GM03348 (cell line): Measurements from ENCODE around the gene SPOCK3.
"Not testable (repeated sequence)": the region's sequence is repeated elsewhere in the genome, so short reads cannot be mapped to it uniquely, and the experiment has no call there.

ENCODE experiments used
- DNase-seq: peaks from one replicate; pipeline ENCODE4 v3.0.0; 2012; ENCODE audit warnings: low spot score

SPOCK3 gene

DNA sequence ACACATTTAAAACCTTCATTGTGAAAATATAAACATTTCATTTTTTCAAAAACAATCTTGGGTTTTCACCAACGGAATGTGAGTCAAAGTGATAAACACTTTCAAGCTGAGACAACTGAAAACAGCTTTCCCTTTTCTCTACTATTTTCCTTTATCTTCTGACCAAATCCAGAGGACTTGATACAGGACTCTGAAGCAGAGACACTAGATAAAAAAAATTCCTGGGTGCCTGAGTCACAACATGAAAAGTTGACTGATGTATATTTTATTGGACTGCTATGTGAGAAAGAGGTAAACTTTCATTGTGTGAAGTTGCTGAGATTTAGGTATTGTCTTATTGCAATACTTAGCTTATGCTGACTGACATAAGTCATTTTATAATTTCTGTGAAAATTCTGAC is 411.2 kb downstream of the SPOCK3 start:
- DNase-seq = no peak

DNA sequence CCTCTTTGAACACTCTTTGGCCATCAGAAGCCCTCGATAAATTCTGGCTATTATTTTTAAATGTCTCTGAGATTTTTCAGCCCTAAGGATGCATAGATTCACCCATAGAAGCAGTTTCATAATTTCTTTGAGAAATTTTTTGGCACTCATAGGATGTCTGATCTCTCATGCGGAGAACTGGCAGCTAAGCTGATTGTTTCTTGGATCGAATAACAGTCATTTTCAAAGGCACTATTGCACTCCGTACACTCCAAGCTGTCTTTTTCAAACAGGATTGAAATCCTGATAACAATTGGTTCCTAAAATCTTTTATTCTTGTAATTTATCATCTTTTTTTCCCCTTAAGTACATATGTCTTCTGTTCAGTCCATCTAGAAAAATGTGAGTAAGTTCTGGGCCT is 411.9 kb downstream of the SPOCK3 start:
- no peak for DNase-seq

- no peak for DNase-seq
These were observed 417.4 kb downstream of the SPOCK3 start for GRCh38 chr4:166816890-166817289.

- DNase-seq = no peak
These were observed 425.9 kb downstream of the SPOCK3 start for GRCh38 chr4:166808380-166808779.

- no peak for DNase-seq
These were observed 431.9 kb downstream of the SPOCK3 start for GRCh38 chr4:166802346-166802745.

DNA sequence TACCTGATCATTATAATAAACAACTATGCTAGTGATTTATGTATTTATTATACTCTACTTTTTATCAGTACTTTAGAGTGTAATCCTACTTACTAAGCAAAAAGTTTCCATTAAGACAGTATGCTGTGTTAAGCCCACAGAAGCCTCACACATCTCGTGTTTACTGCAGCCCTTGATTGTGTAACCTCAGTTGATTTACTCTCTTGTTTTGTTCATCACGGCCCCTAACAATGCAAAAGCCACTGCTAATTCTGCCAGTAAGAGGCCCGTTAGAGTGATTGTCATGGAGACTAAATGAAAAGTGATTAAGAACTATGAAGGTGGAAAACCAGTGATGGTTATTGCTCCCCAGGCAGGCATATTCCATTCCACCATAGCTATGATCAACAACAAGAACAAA is 436.2 kb downstream of the SPOCK3 start:
- no peak for DNase-seq

DNA sequence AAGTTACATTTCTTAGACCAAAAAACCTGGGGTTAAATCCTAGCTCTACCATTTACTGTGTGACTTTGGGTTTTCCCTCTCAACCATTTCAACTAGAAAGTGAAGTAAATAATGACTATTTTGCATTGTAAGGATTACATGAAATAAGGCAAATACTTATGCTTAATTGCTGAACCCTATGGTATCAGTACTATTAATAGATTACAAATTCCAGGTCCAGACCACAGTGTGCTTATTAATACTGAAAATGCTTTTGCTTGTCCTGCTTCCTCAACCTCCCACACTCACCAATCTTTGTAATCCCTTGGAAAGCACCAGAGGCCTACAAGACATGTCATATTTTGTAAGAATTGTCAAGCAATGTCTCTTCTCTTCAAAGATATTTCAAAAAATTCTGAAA is 456.5 kb downstream of the SPOCK3 start:
- DNase-seq = no peak

- DNase-seq = no peak
These were observed 471.3 kb downstream of the SPOCK3 start for GRCh38 chr4:166763018-166763417.

DNA sequence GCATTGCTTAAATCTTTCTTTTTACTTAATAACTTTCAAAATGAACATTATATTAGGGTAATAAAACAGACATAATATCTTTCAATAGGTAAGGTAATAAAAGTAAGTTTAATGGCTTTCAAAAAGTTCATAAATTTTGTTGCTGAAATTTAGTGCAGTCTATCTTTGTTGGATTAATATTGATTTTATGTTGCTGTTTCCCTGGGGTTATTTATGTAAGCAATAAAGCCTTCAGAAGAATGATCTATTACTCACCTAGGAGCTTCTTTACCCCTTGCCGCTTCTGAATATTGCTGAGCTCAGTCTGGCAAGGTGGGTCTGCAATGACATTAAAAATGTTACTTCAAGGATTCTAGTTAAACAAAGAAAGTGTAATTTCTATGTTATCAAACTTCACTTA is 492.6 kb downstream of the SPOCK3 start:
- DNase-seq = no peak

DNA sequence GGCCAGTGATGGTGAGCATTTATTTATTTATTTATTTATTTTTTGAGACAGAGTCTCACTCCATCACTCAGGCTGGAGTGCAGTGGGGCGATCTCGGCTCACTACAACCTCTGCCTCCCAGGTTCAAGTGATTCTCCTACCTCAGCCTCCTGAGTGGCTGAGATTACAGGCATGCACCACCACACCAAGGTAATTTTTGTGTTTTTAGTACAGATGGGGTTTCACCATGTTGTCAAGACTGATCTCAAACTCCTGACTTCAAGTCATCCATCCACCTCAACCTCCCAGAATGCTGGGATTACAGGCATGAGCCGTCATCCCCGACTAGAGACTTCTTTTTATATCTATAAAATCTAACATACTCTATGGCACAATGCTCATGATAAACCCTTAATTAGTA is 495.1 kb downstream of the SPOCK3 start:
- DNase-seq = not testable (repeated sequence)

GRCh38 chr4:166737430-166737829 is 496.9 kb downstream of the SPOCK3 start:
- no peak for DNase-seq

DNA sequence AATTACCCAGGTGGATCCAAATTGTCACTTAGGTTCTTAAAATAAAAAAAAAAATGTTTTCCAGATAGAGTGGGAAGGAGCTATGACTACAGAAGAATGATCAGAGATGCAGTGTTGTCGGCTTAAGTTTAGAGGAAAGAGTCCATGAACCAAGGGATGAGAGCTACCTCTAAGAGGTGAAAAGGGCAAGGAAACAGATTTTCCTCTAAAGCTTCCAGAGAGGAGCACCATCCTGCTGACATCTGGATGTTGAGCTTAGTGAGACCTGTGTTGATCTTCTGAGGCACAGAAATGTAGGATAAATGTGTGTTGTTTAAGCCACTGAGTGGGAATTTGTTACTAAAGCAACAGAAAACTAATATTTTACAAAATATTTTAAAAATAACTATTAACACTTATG is 498.7 kb downstream of the SPOCK3 start:
- no peak for DNase-seq

DNA sequence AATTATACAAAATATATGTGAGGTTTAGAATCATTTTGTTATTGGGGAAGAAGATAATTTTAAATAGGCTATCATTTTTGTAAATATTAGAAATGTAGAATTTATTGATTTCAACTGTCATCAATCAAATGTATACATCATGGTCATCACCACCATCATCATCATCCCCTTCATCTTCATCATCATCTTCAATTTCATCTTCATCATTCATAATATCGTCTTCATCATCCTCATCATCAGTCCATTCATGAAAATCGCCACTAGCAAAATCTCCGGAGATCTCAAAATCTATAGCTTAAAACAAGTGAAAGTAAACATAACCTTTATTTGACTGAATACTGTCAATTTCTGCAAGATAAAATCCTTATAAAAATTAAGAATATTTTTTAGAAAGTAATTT is 499.5 kb downstream of the SPOCK3 start:
- DNase-seq = no peak

DNA sequence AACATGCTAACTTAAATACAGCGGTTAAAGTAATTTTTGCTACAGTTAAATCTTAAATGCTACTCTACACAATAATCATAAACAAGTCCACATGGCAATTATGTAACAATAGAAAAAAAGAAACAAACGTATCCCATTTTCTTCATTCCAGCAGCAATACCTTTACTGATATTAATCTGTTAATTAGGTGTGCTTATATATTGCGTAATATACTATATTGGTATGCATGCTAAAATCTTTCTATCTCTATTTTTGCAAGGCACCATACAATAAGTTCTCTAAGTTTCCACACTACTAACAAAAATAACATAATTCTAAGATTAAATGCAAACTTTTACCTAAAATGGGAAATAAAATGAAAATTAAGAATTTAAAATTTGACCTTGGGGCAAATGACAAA is 500.6 kb downstream of the SPOCK3 start:
- DNase-seq = no peak

DNA sequence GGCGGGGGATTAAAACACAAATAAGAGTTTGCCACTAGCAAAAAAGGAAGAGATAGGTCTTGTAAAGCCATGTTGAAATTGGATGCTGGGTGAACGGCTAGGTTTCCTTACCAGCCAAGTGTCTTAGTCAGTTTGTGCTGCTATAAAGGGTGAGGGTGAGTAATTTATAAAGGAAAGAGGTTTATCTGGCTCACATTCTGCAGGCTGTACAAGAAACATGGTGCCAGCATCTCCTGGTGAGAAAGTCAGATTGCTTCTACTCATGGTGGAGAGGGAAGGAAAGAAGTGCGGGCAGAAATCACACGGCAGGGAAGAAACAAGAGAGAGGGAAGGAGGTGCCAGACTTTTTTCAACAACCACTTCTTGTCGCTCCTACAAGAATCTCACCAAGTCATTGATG is 507.5 kb downstream of the SPOCK3 start:
- no peak for DNase-seq

- DNase-seq = no peak
These were observed 509.9 kb downstream of the SPOCK3 start for GRCh38 chr4:166724369-166724768.

GRCh38 chr4:166723532-166724140 is 510.7 kb downstream of the SPOCK3 start:
- no peak for DNase-seq

- not testable (repeated sequence) for DNase-seq
These were observed 518.3 kb downstream of the SPOCK3 start for GRCh38 chr4:166715748-166716713.

GRCh38 chr4:166700592-166700991 is 533.7 kb downstream of the SPOCK3 start:
- DNase-seq = no peak

GRCh38 chr4:166688835-166689234 is 545.5 kb downstream of the SPOCK3 start:
- no peak for DNase-seq

GRCh38 chr4:166687828-166688227 is 546.5 kb downstream of the SPOCK3 start:
- DNase-seq = no peak
